ENCODE measurements around the gene CTIF. TPM values are rescaled to one million over a fixed set of nuclear protein-coding genes. Genes with fewer than 3 reads are reported as not detected.

Gene CTIF
- total RNA-seq, 1 donor, result 65.9 TPM

DNA sequence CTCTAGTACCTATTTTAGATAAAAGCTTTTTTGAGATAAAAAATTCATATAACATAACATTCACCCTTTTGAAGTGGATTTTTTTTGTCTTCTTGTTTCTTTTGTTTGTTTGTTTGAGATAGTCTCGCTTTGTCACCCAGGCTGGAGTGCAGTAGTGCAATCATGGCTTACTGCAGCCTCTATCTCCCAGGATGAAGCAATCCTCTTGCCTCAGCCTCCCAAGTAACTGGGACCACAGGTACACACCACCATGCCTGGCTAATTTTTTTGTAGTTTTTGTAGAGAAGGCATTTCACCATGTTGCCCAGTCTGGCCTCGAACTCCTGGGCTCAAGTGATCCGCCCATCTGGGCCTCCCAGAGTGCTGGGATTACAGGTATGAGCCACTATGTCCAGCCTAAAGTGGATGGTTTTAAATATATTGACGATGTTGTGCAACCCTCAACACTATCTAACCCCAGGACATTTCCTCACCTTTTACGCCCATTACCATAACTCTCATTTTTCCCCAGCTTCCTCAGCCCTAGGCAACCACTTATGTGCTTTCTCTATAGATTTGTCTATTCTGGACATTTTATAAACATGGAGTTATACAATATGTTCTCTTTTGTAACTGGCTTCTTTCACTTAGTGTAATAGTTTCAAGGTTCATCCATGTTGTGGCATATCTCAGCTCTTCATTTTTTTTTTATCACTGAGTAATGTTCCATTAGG is 38.8 kb downstream of the CTIF start:
- TF ChIP-seq CTCF (IDR thresholded peaks at IDR 0.05; ENCODE audit: extremely low read depth, low read depth, low read length), result no peak
- Histone ChIP-seq H2AFZ (ENCODE audit: low read length) (no peak overlapping the region), H3K9me3 (ENCODE audit: low read depth, low read length) (no peaks in the 10 kb centered on the region), H3K4me3 (ENCODE audit: insufficient read depth, low read length) (no peak overlapping the region), H3K4me1 (ENCODE audit: insufficient read depth, low read length) (peaks cover 15% of the 10 kb centered on the region), H4K20me1 (ENCODE audit: insufficient read depth, low read length) (peaks cover 96% of the 10 kb centered on the region), H3K4me2 (ENCODE audit: insufficient read depth, low read length) (no peak overlapping the region), H3K27me3 (ENCODE audit: insufficient read depth, low read length) (no peaks in the 10 kb centered on the region), H3K36me3 (ENCODE audit: insufficient read depth, low read length) (peaks cover 6% of the 10 kb centered on the region), H3K79me2 (ENCODE audit: insufficient read depth, low read length) (peaks cover 98% of the 10 kb centered on the region), H3K27ac (ENCODE audit: low read depth, low read length) (no peak overlapping the region)
- no peak for DNase-seq (ENCODE audit: insufficient read length, low spot score, missing footprints)

DNA sequence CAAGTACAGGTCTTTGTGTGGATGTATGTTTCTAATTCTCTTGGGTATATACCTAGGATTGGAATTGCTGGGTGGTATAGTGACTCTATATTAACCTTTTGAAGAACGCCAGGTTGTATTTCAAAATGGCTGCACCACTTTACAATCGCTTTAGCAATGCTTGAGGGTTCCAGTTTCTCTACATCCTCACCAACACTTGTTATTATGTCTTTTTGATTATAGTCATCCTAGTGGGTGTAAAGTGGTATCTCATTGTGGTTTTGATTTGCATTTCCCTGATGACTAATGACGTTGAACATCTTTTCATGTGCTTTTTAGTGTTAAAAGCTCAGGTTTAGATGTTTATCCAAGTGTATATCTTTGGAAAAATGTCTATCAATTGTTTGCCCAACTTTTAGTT is 39.5 kb downstream of the CTIF start:
- peaks cover 96% of the 10 kb centered on the region for H4K20me1 ChIP-seq (ENCODE audit: insufficient read depth, low read length)
- no peak for DNase-seq (ENCODE audit: insufficient read length, low spot score, missing footprints)
- H3K9me3 ChIP-seq (ENCODE audit: low read depth, low read length), result no peaks in the 10 kb centered on the region
- H3K27ac ChIP-seq (ENCODE audit: low read depth, low read length), result no peak overlapping the region
- H3K79me2 ChIP-seq (ENCODE audit: insufficient read depth, low read length), result peaks cover 98% of the 10 kb centered on the region
- no peak overlapping the region for H3K4me2 ChIP-seq (ENCODE audit: insufficient read depth, low read length)
- H3K4me3 ChIP-seq (ENCODE audit: insufficient read depth, low read length), result no peak overlapping the region
- H3K4me1 ChIP-seq (ENCODE audit: insufficient read depth, low read length), result peaks cover 12% of the 10 kb centered on the region
- TF ChIP-seq CTCF (IDR thresholded peaks at IDR 0.05; ENCODE audit: extremely low read depth, low read depth, low read length), result no peak
- H2AFZ ChIP-seq (ENCODE audit: low read length), result no peak overlapping the region
- H3K36me3 ChIP-seq (ENCODE audit: insufficient read depth, low read length), result peaks cover 6% of the 10 kb centered on the region
- no peaks in the 10 kb centered on the region for H3K27me3 ChIP-seq (ENCODE audit: insufficient read depth, low read length)

- no peak for DNase-seq (ENCODE audit: insufficient read length, low spot score, missing footprints)
- H2AFZ ChIP-seq (ENCODE audit: low read length), result no peak overlapping the region
- no peak overlapping the region for H3K27ac ChIP-seq (ENCODE audit: low read depth, low read length)
- H3K79me2 ChIP-seq (ENCODE audit: insufficient read depth, low read length), result peaks cover 99% of the 10 kb centered on the region
- H3K27me3 ChIP-seq (ENCODE audit: insufficient read depth, low read length), result no peaks in the 10 kb centered on the region
- no peak overlapping the region for H3K4me3 ChIP-seq (ENCODE audit: insufficient read depth, low read length)
- H3K4me1 ChIP-seq (ENCODE audit: insufficient read depth, low read length), result peaks cover 12% of the 10 kb centered on the region
- TF ChIP-seq CTCF (IDR thresholded peaks at IDR 0.05; ENCODE audit: extremely low read depth, low read depth, low read length), result no peak
- H4K20me1 ChIP-seq (ENCODE audit: insufficient read depth, low read length), result peaks cover 96% of the 10 kb centered on the region
- H3K36me3 ChIP-seq (ENCODE audit: insufficient read depth, low read length), result peaks cover 6% of the 10 kb centered on the region
- H3K9me3 ChIP-seq (ENCODE audit: low read depth, low read length), result no peaks in the 10 kb centered on the region
- no peak overlapping the region for H3K4me2 ChIP-seq (ENCODE audit: insufficient read depth, low read length)
Observed at GRCh38 chr18:48580066-48580465, 41.2 kb downstream of the CTIF start.

DNA sequence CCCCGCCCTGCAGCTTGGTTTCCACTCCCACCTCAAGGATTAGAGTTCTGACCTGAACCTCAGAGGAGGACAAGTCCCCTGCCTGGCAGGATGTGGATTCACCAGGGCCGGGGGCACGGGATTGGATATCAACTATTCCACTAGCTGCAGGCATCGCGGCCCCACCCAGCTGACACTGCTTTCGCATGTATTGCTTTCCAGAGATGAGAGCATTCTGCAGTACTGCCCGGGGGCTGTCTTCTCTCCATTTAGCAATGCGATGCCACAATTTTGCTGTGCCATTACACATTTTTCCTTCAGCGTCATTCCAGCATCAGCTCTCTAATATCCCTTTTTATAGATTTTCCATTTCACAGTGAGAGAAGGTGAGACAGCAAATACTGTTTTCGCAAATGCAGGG is 42.0 kb downstream of the CTIF start:
- H3K4me1 ChIP-seq (ENCODE audit: insufficient read depth, low read length), result peaks cover 6% of the 10 kb centered on the region
- peaks cover 96% of the 10 kb centered on the region for H4K20me1 ChIP-seq (ENCODE audit: insufficient read depth, low read length)
- peaks cover 99% of the 10 kb centered on the region for H3K79me2 ChIP-seq (ENCODE audit: insufficient read depth, low read length)
- no peak overlapping the region for H2AFZ ChIP-seq (ENCODE audit: low read length)
- no peak overlapping the region for H3K4me2 ChIP-seq (ENCODE audit: insufficient read depth, low read length)
- H3K9me3 ChIP-seq (ENCODE audit: low read depth, low read length), result no peaks in the 10 kb centered on the region
- no peaks in the 10 kb centered on the region for H3K27me3 ChIP-seq (ENCODE audit: insufficient read depth, low read length)
- no peak overlapping the region for H3K4me3 ChIP-seq (ENCODE audit: insufficient read depth, low read length)
- peaks cover 6% of the 10 kb centered on the region for H3K36me3 ChIP-seq (ENCODE audit: insufficient read depth, low read length)
- no peak overlapping the region for H3K27ac ChIP-seq (ENCODE audit: low read depth, low read length)
- DNase-seq (ENCODE audit: insufficient read length, low spot score, missing footprints), result no peak
- TF ChIP-seq CTCF (IDR thresholded peaks at IDR 0.05; ENCODE audit: extremely low read depth, low read depth, low read length), result no peak
